HUES6 (cell line): ENCODE results near the gene CMIP.

Source experiments
- H3K27ac ChIP-seq: 2 replicates; pipeline ENCODE4 v1.7.0; 2013; ENCODE audit warnings: low read depth, mild to moderate bottlenecking, low read length, inconsistent platforms
- H3K27me3 ChIP-seq: 2 replicates; pipeline ENCODE4 v1.6.1; 2013; ENCODE audit warnings: low read length; ENCODE audit not compliant: control insufficient read depth, insufficient read depth
- H3K36me3 ChIP-seq: 2 replicates; pipeline ENCODE4 v1.6.1; 2013; ENCODE audit warnings: low read length; ENCODE audit not compliant: control insufficient read depth, insufficient read depth
- H3K4me1 ChIP-seq: 2 replicates; pipeline ENCODE4 v1.6.1; 2013; ENCODE audit warnings: low read length; ENCODE audit not compliant: control insufficient read depth, insufficient read depth
- H3K4me3 ChIP-seq: 2 replicates; pipeline ENCODE4 v1.5.1; 2013; ENCODE audit warnings: low read depth, low read length
- H3K9ac ChIP-seq: one replicate; pipeline ENCODE4 v1.6.1; 2013; ENCODE audit warnings: mild to moderate bottlenecking, low read length
- H3K9me3 ChIP-seq: 2 replicates; pipeline ENCODE4 v1.6.1; 2013; ENCODE audit warnings: low read depth, low read length; ENCODE audit not compliant: control insufficient read depth, insufficient read depth

CMIP gene

DNA sequence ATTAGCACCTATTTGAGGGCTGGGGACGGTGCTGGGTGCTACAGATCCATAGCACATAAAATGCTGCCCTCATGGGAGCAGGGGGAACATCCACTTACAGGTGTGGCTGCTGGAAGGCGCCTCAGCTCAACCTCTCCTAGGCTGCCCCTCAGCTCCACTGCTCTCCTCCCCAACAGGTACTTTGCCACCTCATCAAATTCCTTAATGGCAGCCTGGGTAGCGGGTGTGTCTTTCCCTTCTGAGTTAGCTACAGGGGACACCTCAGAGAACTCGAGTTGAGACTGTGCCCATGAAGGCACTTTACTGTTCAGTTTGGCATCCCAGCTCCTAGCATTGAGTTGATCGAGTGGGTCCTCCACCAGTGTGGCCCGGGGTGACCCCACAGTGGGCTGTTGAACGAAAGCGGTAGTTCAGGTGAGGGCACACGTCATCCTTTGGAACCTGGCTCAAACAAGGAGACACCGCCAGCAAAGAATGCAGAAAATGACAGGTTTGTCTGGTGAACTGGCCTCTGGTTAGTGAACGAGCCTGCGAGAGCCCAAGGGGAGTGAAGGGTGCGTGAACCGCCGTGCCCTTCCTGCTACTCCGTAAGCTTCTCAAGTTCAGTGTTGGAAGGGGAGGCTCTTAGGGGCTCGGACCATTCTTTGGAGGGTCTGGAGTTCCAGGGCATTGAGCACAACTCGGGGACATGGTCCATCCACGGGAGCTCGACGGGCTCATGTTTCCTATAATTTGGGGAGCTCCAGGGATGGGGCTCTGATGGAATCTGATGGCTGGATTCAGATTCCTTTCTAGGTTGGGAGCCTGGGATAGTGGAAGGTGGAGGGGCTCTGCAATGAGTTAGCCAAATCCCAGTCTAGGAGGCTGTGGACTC is 3.5 kb upstream of the CMIP start:
- H3K9me3 ChIP-seq, result no peaks in the 10 kb centered on the region
- H3K27ac ChIP-seq, result no peak overlapping the region
- H3K27me3 ChIP-seq, result peaks cover 19% of the 10 kb centered on the region
- H3K9ac ChIP-seq, result no peak overlapping the region
- H3K4me3 ChIP-seq, result no peak overlapping the region
- peaks cover 8% of the 10 kb centered on the region; the same call in 1 of the 2 replicates for H3K4me1 ChIP-seq
- H3K36me3 ChIP-seq, result no peaks in the 10 kb centered on the region

DNA sequence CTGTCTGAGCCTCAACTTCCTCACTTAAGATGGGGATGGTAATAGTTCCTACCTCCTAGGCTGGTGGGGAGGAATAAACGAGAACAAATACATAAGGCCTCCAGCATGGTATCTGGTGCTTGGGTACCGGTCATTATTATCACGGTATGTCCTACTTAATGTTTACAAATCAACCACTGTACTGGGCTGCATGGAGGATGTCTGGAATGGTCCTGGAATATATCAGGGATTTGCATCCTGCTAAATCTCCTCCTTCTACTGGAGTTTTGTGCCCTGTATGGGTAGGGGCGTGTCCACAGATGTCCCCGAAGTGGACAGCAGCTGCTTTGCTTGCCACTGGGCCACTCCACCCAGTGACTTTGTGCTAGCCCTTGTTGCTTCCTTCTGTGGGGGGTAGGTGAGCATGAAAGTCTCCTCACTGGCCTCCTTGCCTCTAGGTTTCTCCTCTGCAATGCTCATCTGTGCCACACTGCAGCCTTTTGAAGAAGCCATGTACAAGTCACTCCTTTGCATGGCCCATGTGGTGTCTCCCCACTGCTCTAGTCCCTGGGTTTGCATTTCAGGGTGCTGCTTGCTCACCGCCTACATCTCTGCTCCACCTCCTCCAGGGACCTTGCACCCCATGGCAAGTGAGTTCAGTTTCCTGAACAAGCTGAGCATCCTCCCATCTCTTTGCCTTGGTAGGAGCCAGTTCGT is 2.2 kb upstream of the CMIP start:
- Histone ChIP-seq H3K27ac (no peak overlapping the region), H3K27me3 (peaks cover 19% of the 10 kb centered on the region), H3K4me3 (no peak overlapping the region), H3K9ac (no peak overlapping the region), H3K36me3 (no peaks in the 10 kb centered on the region), H3K9me3 (no peaks in the 10 kb centered on the region), H3K4me1 (peaks cover 18% of the 10 kb centered on the region)

DNA sequence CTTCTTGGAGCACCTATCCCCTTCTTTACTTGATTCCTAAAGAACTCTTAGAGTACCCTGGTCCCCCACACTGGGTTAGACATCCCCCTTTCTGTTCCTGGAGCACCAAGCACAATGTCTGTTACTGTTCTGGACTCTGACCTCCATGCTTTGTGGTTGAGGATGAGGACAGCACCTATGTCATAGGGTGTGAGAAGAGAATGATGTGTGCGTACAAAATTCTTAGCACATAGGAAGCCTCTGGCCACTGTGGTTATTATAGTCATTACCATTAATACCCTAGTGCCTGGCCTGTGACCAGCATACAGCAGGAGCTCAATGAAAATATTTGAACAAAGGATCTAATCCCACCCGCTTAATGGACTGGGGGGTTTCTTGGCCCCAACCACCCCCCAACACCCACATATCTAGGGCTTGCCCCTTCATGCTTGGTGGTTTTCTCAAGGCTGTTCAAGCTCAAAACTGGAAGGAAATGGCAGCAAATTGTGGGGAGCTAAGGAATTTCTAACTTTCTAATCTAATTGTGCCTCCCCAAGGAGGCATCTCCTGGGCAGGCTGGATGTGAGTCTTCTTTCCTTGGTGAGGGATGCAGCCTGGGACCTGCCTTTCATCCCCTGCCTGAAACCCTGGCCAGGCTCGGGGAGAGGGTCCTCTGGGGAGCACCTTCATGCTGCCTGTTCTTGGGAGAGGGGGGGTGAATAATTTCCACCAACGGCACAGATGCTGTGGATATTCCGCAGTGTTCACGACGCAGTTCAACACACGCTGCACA is 1.5 kb upstream of the CMIP start:
- peak overlapping the region; percentile 72; the same call in 1 of the 2 replicates for H3K4me3 ChIP-seq
- H3K27ac ChIP-seq, result no peak overlapping the region
- H3K9ac ChIP-seq, result no peak overlapping the region
- H3K9me3 ChIP-seq, result no peaks in the 10 kb centered on the region
- peaks cover 26% of the 10 kb centered on the region for H3K4me1 ChIP-seq
- H3K36me3 ChIP-seq, result no peaks in the 10 kb centered on the region
- peaks cover 19% of the 10 kb centered on the region for H3K27me3 ChIP-seq

DNA sequence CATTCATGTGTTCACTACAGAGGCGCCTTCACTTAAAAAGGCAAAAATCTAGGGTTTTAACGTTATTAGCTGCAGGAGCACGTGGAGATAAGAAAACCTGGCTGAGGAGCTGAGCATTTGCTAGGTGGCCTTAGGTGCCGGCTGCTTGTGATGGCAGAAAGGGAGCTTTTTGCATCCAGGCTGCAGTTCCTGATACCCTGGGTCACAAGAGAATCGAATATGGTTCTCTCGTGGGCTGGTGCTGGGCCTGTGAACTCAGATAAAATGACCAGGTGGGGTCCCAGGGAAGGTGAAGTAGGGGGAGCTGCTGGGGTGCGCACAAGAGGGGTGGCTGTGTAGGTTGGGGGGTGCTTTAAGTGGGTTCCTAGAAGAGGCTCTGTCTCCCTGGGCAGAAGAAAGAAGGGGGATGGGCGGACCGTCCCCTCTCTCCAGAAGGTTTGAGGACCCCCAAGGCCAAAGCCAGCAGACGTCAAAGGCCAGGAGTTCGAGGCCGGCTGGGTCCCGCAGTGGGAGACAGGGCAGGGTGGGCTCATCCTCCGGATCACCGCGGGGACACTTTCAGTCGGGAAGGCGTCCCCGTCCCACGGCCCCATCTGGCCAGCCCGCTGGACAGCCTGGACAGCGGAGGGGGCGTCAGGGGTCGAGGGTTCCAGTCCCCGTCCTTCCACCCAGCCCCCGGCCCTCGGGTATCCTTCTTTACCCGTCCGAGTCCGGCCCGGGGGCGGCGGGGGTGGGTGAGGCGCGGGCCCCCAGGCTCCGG is 740 bp upstream of the CMIP start:
- Histone ChIP-seq H3K9me3 (no peaks in the 10 kb centered on the region), H3K27me3 (peaks cover 19% of the 10 kb centered on the region), H3K4me3 (peak overlapping the region; percentile 72), H3K9ac (peak overlapping the region; percentile 74), H3K36me3 (no peaks in the 10 kb centered on the region), H3K4me1 (peaks cover 33% of the 10 kb centered on the region), H3K27ac (no peak overlapping the region; the same call in 1 of the 2 replicates)

DNA sequence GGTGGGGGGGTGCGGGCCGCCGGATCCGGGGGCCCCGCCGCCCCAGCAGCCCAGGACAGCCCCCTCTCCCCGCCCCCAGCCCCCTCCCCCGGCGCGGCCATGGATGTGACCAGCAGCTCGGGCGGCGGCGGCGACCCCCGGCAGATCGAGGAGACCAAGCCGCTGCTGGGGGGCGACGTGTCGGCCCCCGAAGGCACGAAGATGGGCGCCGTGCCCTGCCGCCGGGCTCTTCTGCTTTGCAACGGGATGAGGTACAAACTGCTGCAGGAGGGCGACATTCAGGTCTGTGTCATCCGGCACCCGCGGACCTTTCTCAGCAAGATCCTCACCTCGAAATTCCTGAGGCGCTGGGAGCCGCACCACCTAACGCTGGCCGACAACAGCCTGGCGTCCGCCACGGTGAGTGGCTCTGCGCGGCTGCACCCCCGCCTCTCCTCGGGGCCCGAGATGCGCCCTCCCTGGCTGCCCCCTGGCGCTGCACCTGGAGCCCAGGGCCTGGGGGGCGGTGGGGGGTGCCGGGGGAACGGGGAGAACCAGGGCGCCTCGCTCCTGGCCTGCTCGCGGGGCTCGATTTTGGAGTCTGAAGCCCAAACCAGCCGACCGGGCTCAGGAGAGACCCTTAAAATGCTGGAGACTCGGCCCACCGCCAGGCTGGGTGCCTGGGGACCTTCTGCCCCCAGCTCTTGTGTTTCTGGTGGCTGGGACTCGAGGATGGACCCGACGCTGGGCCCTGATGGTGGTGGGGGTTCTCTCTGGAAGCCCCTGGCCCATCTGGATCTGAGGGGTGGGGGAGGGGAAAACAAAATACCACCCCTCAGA is 744 bp downstream of the CMIP start:
- Histone ChIP-seq H3K9me3 (no peaks in the 10 kb centered on the region), H3K4me3 (peak overlapping the region; percentile 89), H3K27ac (peak overlapping the region; percentile 46; the same call in 1 of the 2 replicates), H3K36me3 (no peaks in the 10 kb centered on the region), H3K27me3 (peaks cover 19% of the 10 kb centered on the region), H3K4me1 (peaks cover 37% of the 10 kb centered on the region), H3K9ac (peak overlapping the region; percentile 83)

DNA sequence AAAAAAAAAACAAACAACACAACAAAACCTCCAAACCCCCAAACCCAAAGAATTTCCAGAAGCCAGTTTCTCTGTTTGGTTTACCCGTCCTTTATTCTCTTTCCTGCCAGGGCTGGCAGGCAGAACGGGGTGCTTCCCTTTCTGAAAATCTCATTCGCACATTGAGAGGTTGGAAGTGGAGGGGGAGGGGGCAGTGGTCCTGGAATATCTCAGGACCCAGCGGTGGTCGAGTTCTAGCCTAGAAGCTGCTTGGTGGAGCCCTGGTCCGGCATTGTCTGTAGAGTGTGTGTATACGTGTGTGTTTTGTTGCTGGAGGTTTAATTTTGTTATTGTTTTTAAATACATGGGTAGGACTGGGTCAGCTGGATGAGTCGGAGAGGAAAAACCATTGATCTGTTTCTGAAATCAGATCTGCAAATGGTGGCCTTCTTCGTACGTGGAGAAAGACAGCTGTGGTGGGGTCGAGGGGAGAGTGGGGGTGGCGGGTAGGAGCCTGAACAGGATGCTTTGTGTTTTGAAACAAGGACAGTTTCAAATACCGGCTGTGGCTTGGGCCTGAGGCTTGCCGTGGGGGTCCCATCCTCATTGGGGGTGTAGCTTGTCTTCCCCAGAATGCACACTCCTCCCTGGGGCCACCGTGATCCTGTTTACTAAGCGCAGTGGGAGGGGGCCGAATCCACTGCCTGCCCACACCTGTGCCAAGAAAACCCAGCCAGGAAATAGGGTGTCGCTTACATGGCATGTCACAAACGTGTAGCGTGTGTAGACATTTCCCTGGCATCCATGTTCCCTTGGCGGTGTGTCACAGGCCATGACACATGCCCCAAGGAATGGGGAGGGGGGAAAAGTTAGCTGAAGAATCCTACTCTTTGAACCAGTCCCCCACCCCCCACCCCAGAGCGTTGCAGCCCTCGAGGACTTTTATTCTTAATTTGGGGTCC is 1.6 kb downstream of the CMIP start:
- peak overlapping the region; percentile 89 for H3K4me3 ChIP-seq
- H3K9ac ChIP-seq, result peak overlapping the region; percentile 83
- peaks cover 15% of the 10 kb centered on the region for H3K27me3 ChIP-seq
- peaks cover 39% of the 10 kb centered on the region for H3K4me1 ChIP-seq
- H3K36me3 ChIP-seq, result no peaks in the 10 kb centered on the region
- peak overlapping the region; percentile 46; the same call in 1 of the 2 replicates for H3K27ac ChIP-seq
- no peaks in the 10 kb centered on the region for H3K9me3 ChIP-seq

DNA sequence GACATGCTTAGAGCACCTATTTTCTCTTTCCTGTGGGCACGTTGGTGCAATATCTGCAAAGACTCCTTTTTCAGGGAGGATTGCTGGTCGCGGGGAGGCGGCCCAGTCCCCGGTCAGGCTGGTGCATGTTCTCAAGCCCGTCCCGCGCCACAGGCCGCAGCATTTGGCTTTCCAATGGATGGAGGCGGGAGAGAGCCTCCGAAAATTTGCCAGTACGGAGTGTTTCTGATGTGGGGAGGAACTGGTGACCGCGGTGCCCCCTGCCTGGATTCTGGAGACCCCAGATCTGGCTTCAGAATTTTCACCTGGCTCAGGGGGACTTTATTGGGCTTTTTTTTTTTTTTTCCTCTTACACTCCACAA is 2.3 kb downstream of the CMIP start:
- Histone ChIP-seq H3K4me3 (peak overlapping the region; percentile 89), H3K36me3 (no peaks in the 10 kb centered on the region), H3K4me1 (peaks cover 46% of the 10 kb centered on the region), H3K9ac (peak overlapping the region; percentile 46), H3K27ac (no peak overlapping the region), H3K9me3 (no peaks in the 10 kb centered on the region), H3K27me3 (peaks cover 15% of the 10 kb centered on the region)

DNA sequence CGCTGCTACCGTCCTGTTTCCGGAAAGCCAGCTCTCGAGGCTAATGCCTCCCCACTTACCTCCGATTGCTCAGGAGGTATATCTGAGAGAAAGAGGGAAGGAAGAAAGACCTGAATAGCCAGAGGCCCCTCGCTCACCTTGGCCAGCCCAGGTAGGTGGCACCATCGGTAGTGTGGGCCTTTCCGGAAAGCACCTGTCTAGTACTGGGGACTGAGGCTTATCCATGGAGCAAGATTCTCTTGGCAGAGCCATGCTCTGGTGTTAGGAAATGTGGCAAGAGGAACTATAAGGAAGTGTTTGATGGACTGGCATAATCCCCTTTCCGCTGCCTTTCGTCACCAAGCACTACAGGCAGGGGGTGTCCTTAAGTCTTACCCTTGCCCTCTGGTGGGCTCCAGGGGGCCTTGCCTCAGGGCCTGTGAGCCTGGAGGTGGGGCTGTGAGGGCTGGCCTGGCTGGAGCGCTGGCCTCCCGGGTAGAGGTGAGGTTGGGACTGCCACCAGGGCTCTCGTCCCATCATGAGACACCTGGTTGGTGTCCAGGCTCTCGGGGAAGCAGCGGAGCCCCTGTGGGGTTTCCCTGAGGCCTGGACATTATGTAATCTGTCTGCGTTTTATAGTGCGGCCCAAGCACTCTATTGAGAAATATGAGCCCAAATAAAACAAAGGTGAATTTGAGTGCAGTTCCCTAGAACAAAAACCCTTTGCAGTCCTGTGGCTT is 2.9 kb downstream of the CMIP start:
- Histone ChIP-seq H3K27me3 (peaks cover 9% of the 10 kb centered on the region), H3K36me3 (no peaks in the 10 kb centered on the region), H3K9ac (peak overlapping the region; percentile 44), H3K27ac (no peak overlapping the region), H3K4me1 (peaks cover 52% of the 10 kb centered on the region), H3K4me3 (peak overlapping the region; percentile 89), H3K9me3 (no peaks in the 10 kb centered on the region)
